Activated naive CD4-positive, alpha-beta T cell treated with anti-CD3 and anti-CD28 coated beads, Interleukin-2, amount 10 ng/mL, durations not matched to agents 7 days and 5 days (primary cell): ENCODE results near the gene MLLT6.

Experiments used
- CTCF ChIA-PET: fragments of 350-600 bp; sonication (Branson Sonifier 250); formaldehyde crosslinking; loops from one replicate; lab custom pipeline; 2021; ENCODE audit warnings: antibody characterized with exemption; lab: Charles Lee
- DNase-seq: peaks from one replicate; pipeline ENCODE4 v3.0.0-alpha.2; 2020
- H3K27ac Mint-ChIP-seq: one replicate; pipeline ENCODE4 v1.8.0; 2021; ENCODE audit warnings: mild to moderate bottlenecking, moderate library complexity, mixed read lengths
- H3K27me3 Mint-ChIP-seq: one replicate; pipeline ENCODE4 v1.8.0; 2021; ENCODE audit warnings: mild to moderate bottlenecking, mixed read lengths
- H3K36me3 Mint-ChIP-seq: one replicate; pipeline ENCODE4 v1.8.0; 2021; ENCODE audit warnings: mixed read lengths
- H3K4me1 Mint-ChIP-seq: one replicate; pipeline ENCODE4 v1.8.0; 2021; ENCODE audit warnings: mixed read lengths
- H3K4me3 Mint-ChIP-seq: one replicate; pipeline ENCODE4 v1.8.0; 2021; ENCODE audit warnings: mild to moderate bottlenecking, moderate library complexity, mixed read lengths
- H3K9me3 Mint-ChIP-seq: one replicate; pipeline ENCODE4 v1.8.0; 2021; ENCODE audit warnings: mixed read lengths

The MLLT6 gene

GRCh38 chr17:38750312-38751121, 45.4 kb downstream of the MLLT6 start:
- H3K27ac Mint-ChIP-seq, result peak overlapping the region; percentile 4
- DNase-seq, result peak; percentile 34
- peaks cover 68% of the 10 kb centered on the region for H3K27me3 Mint-ChIP-seq
- H3K9me3 Mint-ChIP-seq, result no peaks in the 10 kb centered on the region
- H3K4me3 Mint-ChIP-seq, result peak overlapping the region; percentile 93
- peaks cover 60% of the 10 kb centered on the region for H3K4me1 Mint-ChIP-seq
- CTCF ChIA-PET, result interaction anchor here (0.9 to 1.2 kb wide), 2 partner anchors 21 to 74 kb away, joined by 3 read pairs; no protein-coding TSS in a partner anchor
- H3K36me3 Mint-ChIP-seq, result peaks cover 14% of the 10 kb centered on the region

- peak overlapping the region; percentile 93 for H3K4me3 Mint-ChIP-seq
- peaks cover 55% of the 10 kb centered on the region for H3K4me1 Mint-ChIP-seq
- CTCF ChIA-PET, result interaction anchor here (0.9 to 1.3 kb wide), 3 partner anchors 16 to 74 kb away, joined by 3 to 4 read pairs (median 3); no protein-coding TSS in a partner anchor
- no peak for DNase-seq
- no peaks in the 10 kb centered on the region for H3K9me3 Mint-ChIP-seq
- peak overlapping the region; percentile 92 for H3K27ac Mint-ChIP-seq
- H3K36me3 Mint-ChIP-seq, result peaks cover 21% of the 10 kb centered on the region
- H3K27me3 Mint-ChIP-seq, result peaks cover 60% of the 10 kb centered on the region
Observed at GRCh38 chr17:38751144-38751807, 46.2 kb downstream of the MLLT6 start.

GRCh38 chr17:38751808-38752307, 46.8 kb downstream of the MLLT6 start:
- peaks cover 24% of the 10 kb centered on the region for H3K36me3 Mint-ChIP-seq
- no peaks in the 10 kb centered on the region for H3K9me3 Mint-ChIP-seq
- H3K27ac Mint-ChIP-seq, result peak overlapping the region; percentile 92
- H3K4me1 Mint-ChIP-seq, result peaks cover 49% of the 10 kb centered on the region
- H3K4me3 Mint-ChIP-seq, result peak overlapping the region; percentile 93
- peak; percentile 88 for DNase-seq
- CTCF ChIA-PET, result interaction anchor here (1.3 kb wide), 1 partner anchor 17 kb away, joined by 4 read pairs; no protein-coding TSS in a partner anchor
- peaks cover 54% of the 10 kb centered on the region for H3K27me3 Mint-ChIP-seq

GRCh38 chr17:38752308-38753070, 47.4 kb downstream of the MLLT6 start, which contains the start of gene PSMB3:
PSMB3 (plus strand) TSS chr17:38752741; CDS start chr17:38752827, 86 bp downstream.
- Mint-ChIP-seq H3K27me3 (peaks cover 48% of the 10 kb centered on the region), H3K4me3 (peak within 1 kb of the TSS; percentile 93), H3K36me3 (peaks cover 24% of the 10 kb centered on the region), H3K4me1 (peaks cover 48% of the 10 kb centered on the region), H3K27ac (peak within 1 kb of the TSS; percentile 92), H3K9me3 (no peaks in the 10 kb centered on the region)
- peak; percentile 98 for DNase-seq
- CTCF ChIA-PET, result interaction anchor here (1.3 kb wide), 1 partner anchor 17 kb away, joined by 4 read pairs; no protein-coding TSS in a partner anchor

GRCh38 chr17:38753071-38753506, 48.0 kb downstream of the MLLT6 start:
- Mint-ChIP-seq H3K27ac (peak overlapping the region; percentile 92), H3K9me3 (no peaks in the 10 kb centered on the region)
- CTCF ChIA-PET, result no interaction called here

GRCh38 chr17:38761612-38762011, 56.5 kb downstream of the MLLT6 start:
- Mint-ChIP-seq H3K27me3 (no peaks in the 10 kb centered on the region), H3K27ac (peak overlapping the region; percentile 64), H3K36me3 (peaks cover 53% of the 10 kb centered on the region), H3K9me3 (no peaks in the 10 kb centered on the region), H3K4me1 (peaks cover 16% of the 10 kb centered on the region), H3K4me3 (no peak overlapping the region)
- CTCF ChIA-PET, result interaction anchor here (1.0 to 1.3 kb wide), 2 partner anchors 20 to 413 kb away, joined by 3 read pairs; no protein-coding TSS in a partner anchor
- peak; percentile 62 for DNase-seq

More at GRCh38 chr17:38753071-38753506, 48.0 kb downstream of the MLLT6 start:
- Mint-ChIP-seq H3K4me1 (peaks cover 46% of the 10 kb centered on the region), H3K36me3 (peaks cover 24% of the 10 kb centered on the region), H3K4me3 (peak overlapping the region; percentile 93), H3K27me3 (peaks cover 42% of the 10 kb centered on the region)
- DNase-seq, result no peak

- Mint-ChIP-seq H3K36me3 (peaks cover 59% of the 10 kb centered on the region), H3K27me3 (no peaks in the 10 kb centered on the region), H3K27ac (peak overlapping the region; percentile 63), H3K9me3 (no peaks in the 10 kb centered on the region), H3K4me1 (peaks cover 16% of the 10 kb centered on the region), H3K4me3 (no peak overlapping the region)
- no peak for DNase-seq
- CTCF ChIA-PET, result interaction anchor here (0.9 to 1.3 kb wide), 3 partner anchors 19 to 413 kb away, joined by 3 to 4 read pairs (median 3); no protein-coding TSS in a partner anchor
Observed at GRCh38 chr17:38762231-38762630, 57.2 kb downstream of the MLLT6 start.

- no peaks in the 10 kb centered on the region for H3K27me3 Mint-ChIP-seq
- CTCF ChIA-PET, result no interaction called here
- H3K9me3 Mint-ChIP-seq, result no peaks in the 10 kb centered on the region
- DNase-seq, result no peak
- H3K36me3 Mint-ChIP-seq, result peaks cover 71% of the 10 kb centered on the region
- H3K27ac Mint-ChIP-seq, result no peak overlapping the region
- H3K4me3 Mint-ChIP-seq, result no peak overlapping the region
- peaks cover 8% of the 10 kb centered on the region for H3K4me1 Mint-ChIP-seq
Observed at GRCh38 chr17:38766341-38766740, 61.3 kb downstream of the MLLT6 start.

GRCh38 chr17:38768417-38768816, 63.3 kb downstream of the MLLT6 start:
- CTCF ChIA-PET, result no interaction called here
- no peak overlapping the region for H3K4me3 Mint-ChIP-seq
- no peak overlapping the region for H3K27ac Mint-ChIP-seq
- no peaks in the 10 kb centered on the region for H3K9me3 Mint-ChIP-seq
- peaks cover 70% of the 10 kb centered on the region for H3K36me3 Mint-ChIP-seq
- no peaks in the 10 kb centered on the region for H3K27me3 Mint-ChIP-seq
- no peak for DNase-seq
- peaks cover 3% of the 10 kb centered on the region for H3K4me1 Mint-ChIP-seq

- peaks cover 53% of the 10 kb centered on the region for H3K36me3 Mint-ChIP-seq
Observed at GRCh38 chr17:38773258-38773657, 68.2 kb downstream of the MLLT6 start.

GRCh38 chr17:38777641-38778250, 72.7 kb downstream of the MLLT6 start:
- H3K9me3 Mint-ChIP-seq, result no peaks in the 10 kb centered on the region
- no peaks in the 10 kb centered on the region for H3K27me3 Mint-ChIP-seq
- H3K4me1 Mint-ChIP-seq, result no peaks in the 10 kb centered on the region
- H3K4me3 Mint-ChIP-seq, result no peak overlapping the region
- no peak for DNase-seq
- no peak overlapping the region for H3K27ac Mint-ChIP-seq
- CTCF ChIA-PET, result no interaction called here
- H3K36me3 Mint-ChIP-seq, result peaks cover 53% of the 10 kb centered on the region

More at GRCh38 chr17:38773258-38773657, 68.2 kb downstream of the MLLT6 start:
- Mint-ChIP-seq H3K9me3 (no peaks in the 10 kb centered on the region), H3K27ac (no peak overlapping the region), H3K4me3 (no peak overlapping the region), H3K27me3 (no peaks in the 10 kb centered on the region), H3K4me1 (no peaks in the 10 kb centered on the region)
- no peak for DNase-seq
- CTCF ChIA-PET, result no interaction called here
